Measurements from ENCODE around the gene OVAAL. TPM values are rescaled to one million over a fixed set of nuclear protein-coding genes. Genes with fewer than 3 reads are reported as not detected.

Gene OVAAL
- total and polyA plus RNA-seq, 2 donors (not counting 1 experiment from before 2014, with no cell fraction given) = not detected

DNA sequence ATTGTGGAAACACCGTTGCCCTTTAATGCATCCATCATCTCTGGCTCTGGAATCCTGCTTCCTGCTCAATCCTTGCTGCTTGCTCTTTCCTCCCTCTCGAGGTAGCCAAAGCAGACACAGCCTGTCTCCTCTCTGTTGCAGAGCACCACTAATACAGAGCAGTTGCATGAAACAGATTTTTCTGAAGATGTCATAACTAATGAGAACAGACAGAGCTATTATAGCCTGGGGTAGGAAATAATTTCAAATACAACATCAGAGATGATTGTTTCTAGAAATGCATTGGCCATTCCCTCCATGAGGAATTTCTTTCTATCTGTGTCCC, 33.1 kb upstream of the OVAAL start:
- no peaks in the 10 kb centered on the region for H3K79me2 ChIP-seq (ENCODE audit: control insufficient read depth, insufficient read depth, low read length)
- H3K9me3 ChIP-seq (ENCODE audit: control extremely low read depth in 1 of 3, control insufficient read depth in 2 of 3, insufficient read depth in 1 of 3, low read length in 2 of 3) = no peaks in the 10 kb centered on the region
- Mint-ChIP-seq H3K27ac (no peak overlapping the region), H3K27me3 (no peaks in the 10 kb centered on the region), H3K4me1 (peaks cover 14% of the 10 kb centered on the region), H3K9me3 (ENCODE audit: insufficient read depth) (no peaks in the 10 kb centered on the region), H3K4me3 (peak overlapping the region; percentile 11)
- ChIA-PET POLR2A (no interaction called here), CTCF (interaction anchor here (15.0 kb wide), 1 partner anchor 337 kb away, joined by 210 read pairs; no protein-coding TSS in a partner anchor)
- peak overlapping the region; percentile 79 for H2AFZ ChIP-seq (ENCODE audit: insufficient read depth, low read depth, low read length, poor library complexity, severe bottlenecking)
- no peaks in the 10 kb centered on the region for H4K20me1 ChIP-seq (ENCODE audit: control insufficient read depth, insufficient read depth, low read length, poor library complexity, severe bottlenecking)
- DNase-seq (no peak), ATAC-seq (ENCODE audit: low read depth) (no peak)
- H3K4me2 ChIP-seq (replicated peaks; ENCODE audit: low read depth, low read length, poor library complexity, severe bottlenecking) = peak overlapping the region; percentile 51
- no peaks in the 10 kb centered on the region for H3K27me3 ChIP-seq (replicated peaks in 1 of 4; ENCODE audit: control extremely low read depth in 1 of 4, control insufficient read depth in 3 of 4, insufficient read depth in 4 of 4, low read length in 3 of 4)
- no peak overlapping the region for H3K27ac ChIP-seq (ENCODE audit: low read length in 2 of 2)
- 80% methylated on average over 1 of the region's 2 CpGs for WGBS (ENCODE audit: insufficient coverage)
- intact Hi-C loops (cut with micrococcal nuclease) = no loop called here
- peaks cover 9 to 10% of the 10 kb centered on the region in 2 donors for H3K4me1 ChIP-seq (ENCODE audit: control insufficient read depth in 2 of 2, insufficient read depth in 2 of 2, low read length in 2 of 2)
- no peak for TF ChIP-seq EZH2 (IDR thresholded peaks at IDR 0.05; ENCODE audit: borderline replicate concordance, insufficient read depth, low read depth, low read length, poor library complexity, severe bottlenecking)
- TF ChIP-seq, protein P1, sequence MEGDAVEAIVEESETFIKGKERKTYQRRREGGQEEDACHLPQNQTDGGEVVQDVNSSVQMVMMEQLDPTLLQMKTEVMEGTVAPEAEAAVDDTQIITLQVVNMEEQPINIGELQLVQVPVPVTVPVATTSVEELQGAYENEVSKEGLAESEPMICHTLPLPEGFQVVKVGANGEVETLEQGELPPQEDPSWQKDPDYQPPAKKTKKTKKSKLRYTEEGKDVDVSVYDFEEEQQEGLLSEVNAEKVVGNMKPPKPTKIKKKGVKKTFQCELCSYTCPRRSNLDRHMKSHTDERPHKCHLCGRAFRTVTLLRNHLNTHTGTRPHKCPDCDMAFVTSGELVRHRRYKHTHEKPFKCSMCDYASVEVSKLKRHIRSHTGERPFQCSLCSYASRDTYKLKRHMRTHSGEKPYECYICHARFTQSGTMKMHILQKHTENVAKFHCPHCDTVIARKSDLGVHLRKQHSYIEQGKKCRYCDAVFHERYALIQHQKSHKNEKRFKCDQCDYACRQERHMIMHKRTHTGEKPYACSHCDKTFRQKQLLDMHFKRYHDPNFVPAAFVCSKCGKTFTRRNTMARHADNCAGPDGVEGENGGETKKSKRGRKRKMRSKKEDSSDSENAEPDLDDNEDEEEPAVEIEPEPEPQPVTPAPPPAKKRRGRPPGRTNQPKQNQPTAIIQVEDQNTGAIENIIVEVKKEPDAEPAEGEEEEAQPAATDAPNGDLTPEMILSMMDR (IDR thresholded peaks at IDR 0.05) = no peak
- H3K36me3 ChIP-seq (replicated peaks in 1 of 2; ENCODE audit: control extremely low read depth in 1 of 2, control insufficient read depth in 1 of 2, extremely low read depth in 1 of 2, insufficient read depth in 2 of 2, low read length in 1 of 2) = no peaks in the 10 kb centered on the region
- H3K4me3 ChIP-seq (ENCODE audit: control extremely low read depth in 1 of 5, extremely low read depth in 1 of 5, insufficient read depth in 1 of 5, low read depth in 2 of 5, low read length in 4 of 5) = no peak overlapping the region
- H3K9ac ChIP-seq (ENCODE audit: low read length) = peak overlapping the region; percentile 32

DNA sequence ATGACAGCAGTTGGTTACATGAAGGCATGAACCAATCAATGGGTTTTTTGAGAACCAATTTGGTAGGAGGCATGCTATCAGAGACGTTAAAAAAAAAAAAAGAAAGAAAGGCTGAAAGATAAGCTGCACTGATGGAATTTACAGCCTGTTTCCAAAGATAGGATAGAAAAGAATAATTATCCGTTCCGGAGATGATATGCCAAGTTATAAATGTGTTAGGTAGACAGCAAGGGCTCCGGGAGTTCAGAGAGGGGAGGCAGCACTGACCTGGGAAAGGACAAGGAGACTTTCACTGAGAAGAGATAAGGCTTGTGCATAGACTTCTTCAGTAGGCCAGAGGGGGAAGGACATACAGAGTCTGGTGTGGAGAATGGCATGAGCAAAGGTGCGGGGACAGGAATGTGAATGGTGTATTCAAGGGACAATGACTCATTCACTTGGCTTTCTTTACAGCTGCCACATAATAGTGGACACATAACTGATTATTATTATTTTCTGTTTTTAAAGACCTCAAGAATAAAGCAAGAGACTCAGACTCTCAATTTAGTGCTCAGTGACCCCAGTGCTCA, 31.6 kb upstream of the OVAAL start:
- H3K4me3 ChIP-seq (ENCODE audit: control extremely low read depth in 1 of 5, extremely low read depth in 1 of 5, insufficient read depth in 1 of 5, low read depth in 2 of 5, low read length in 4 of 5) = no peak overlapping the region
- Mint-ChIP-seq H3K4me1 (peaks cover 14% of the 10 kb centered on the region), H3K4me3 (no peak overlapping the region), H3K27ac (no peak overlapping the region), H3K27me3 (no peaks in the 10 kb centered on the region), H3K9me3 (ENCODE audit: insufficient read depth) (no peaks in the 10 kb centered on the region)
- ATAC-seq (ENCODE audit: low read depth) = no peak
- no peaks in the 10 kb centered on the region for H3K36me3 ChIP-seq (replicated peaks in 1 of 2; ENCODE audit: control extremely low read depth in 1 of 2, control insufficient read depth in 1 of 2, extremely low read depth in 1 of 2, insufficient read depth in 2 of 2, low read length in 1 of 2)
- no peak for DNase-seq
- no peaks in the 10 kb centered on the region for H3K27me3 ChIP-seq (replicated peaks in 1 of 4; ENCODE audit: control extremely low read depth in 1 of 4, control insufficient read depth in 3 of 4, insufficient read depth in 4 of 4, low read length in 3 of 4)
- H3K4me2 ChIP-seq (replicated peaks; ENCODE audit: low read depth, low read length, poor library complexity, severe bottlenecking) = no peak overlapping the region
- ChIA-PET CTCF (interaction anchor here (1.7 to 15.0 kb wide), 3 partner anchors 10 to 335 kb away, joined by 4 to 210 read pairs (median 55); no protein-coding TSS in a partner anchor), POLR2A (no interaction called here)
- no peaks in the 10 kb centered on the region for H4K20me1 ChIP-seq (ENCODE audit: control insufficient read depth, insufficient read depth, low read length, poor library complexity, severe bottlenecking)
- 94% methylated on average over 4 of the region's 5 CpGs for WGBS (ENCODE audit: insufficient coverage)
- no peak overlapping the region for H3K27ac ChIP-seq (ENCODE audit: low read length in 2 of 2)
- no peaks in the 10 kb centered on the region for H3K9me3 ChIP-seq (ENCODE audit: control extremely low read depth in 1 of 3, control insufficient read depth in 2 of 3, insufficient read depth in 1 of 3, low read length in 2 of 3)
- H2AFZ ChIP-seq (ENCODE audit: insufficient read depth, low read depth, low read length, poor library complexity, severe bottlenecking) = no peak overlapping the region
- no peak for TF ChIP-seq EZH2 (IDR thresholded peaks at IDR 0.05; ENCODE audit: borderline replicate concordance, insufficient read depth, low read depth, low read length, poor library complexity, severe bottlenecking)
- TF ChIP-seq, protein P1 (IDR thresholded peaks at IDR 0.05) = no peak
- intact Hi-C loops (cut with micrococcal nuclease) = no loop called here
- H3K9ac ChIP-seq (ENCODE audit: low read length) = no peak overlapping the region
- H3K79me2 ChIP-seq (ENCODE audit: control insufficient read depth, insufficient read depth, low read length) = no peaks in the 10 kb centered on the region
- H3K4me1 ChIP-seq (ENCODE audit: control insufficient read depth in 2 of 2, insufficient read depth in 2 of 2, low read length in 2 of 2) = peaks cover 9 to 10% of the 10 kb centered on the region in 2 donors
